Measurements from ENCODE around the gene SRGAP1.
"Not testable (repeated sequence)": the region's sequence is repeated elsewhere in the genome, so short reads cannot be mapped to it uniquely, and the experiment has no call there.

The SRGAP1 gene

GRCh38 chr12:63838411-63838810, 6.1 kb upstream of the SRGAP1 start:
- no peak for DNase-seq

GRCh38 chr12:63841011-63841410, 3.5 kb upstream of the SRGAP1 start:
- no peak for DNase-seq

GRCh38 chr12:63841571-63841970, 2.9 kb upstream of the SRGAP1 start:
- no peak for DNase-seq

- not testable (repeated sequence) for DNase-seq
Observed at GRCh38 chr12:63842750-63843149, 1.8 kb upstream of the SRGAP1 start.

- no peak for DNase-seq
Observed at GRCh38 chr12:63843254-63843720, 1.2 kb upstream of the SRGAP1 start.

GRCh38 chr12:63843721-63844390, 644 bp upstream of the SRGAP1 start:
- peak; percentile 85 to 91 for DNase-seq

- DNase-seq = peak in 1 of 2 experiments; percentile 41
Observed at GRCh38 chr12:63845726-63846125, 1.2 kb downstream of the SRGAP1 start.

- peak in 1 of 2 experiments; percentile 62 for DNase-seq
Observed at GRCh38 chr12:63846238-63846967, 1.9 kb downstream of the SRGAP1 start.

GRCh38 chr12:63848450-63848849, 4.0 kb downstream of the SRGAP1 start:
- DNase-seq = no peak

GRCh38 chr12:63849106-63849620, 4.7 kb downstream of the SRGAP1 start:
- DNase-seq = no peak

- DNase-seq = no peak
Observed at GRCh38 chr12:63849641-63850040, 5.1 kb downstream of the SRGAP1 start.

GRCh38 chr12:63853978-63854377, 9.5 kb downstream of the SRGAP1 start:
- no peak for DNase-seq

GRCh38 chr12:63855299-63855698, 10.8 kb downstream of the SRGAP1 start:
- DNase-seq = no peak

- no peak for DNase-seq
Observed at GRCh38 chr12:63857771-63858670, 13.5 kb downstream of the SRGAP1 start.

GRCh38 chr12:63859880-63860279, 15.4 kb downstream of the SRGAP1 start:
- DNase-seq = not testable (repeated sequence)

GRCh38 chr12:63862187-63862968, 17.9 kb downstream of the SRGAP1 start:
- peak; percentile 65 to 71 for DNase-seq

GRCh38 chr12:63862969-63863230, 18.4 kb downstream of the SRGAP1 start:
- no peak for DNase-seq

GRCh38 chr12:63863658-63864453, 19.4 kb downstream of the SRGAP1 start:
- DNase-seq = no peak

GRCh38 chr12:63864454-63864706, 19.9 kb downstream of the SRGAP1 start:
- no peak for DNase-seq

GRCh38 chr12:63865448-63865847, 20.9 kb downstream of the SRGAP1 start:
- no peak for DNase-seq

- no peak for DNase-seq
Observed at GRCh38 chr12:63867053-63867452, 22.6 kb downstream of the SRGAP1 start.

- DNase-seq = no peak
Observed at GRCh38 chr12:63869656-63870055, 25.2 kb downstream of the SRGAP1 start.
